Pancreas (tissue), 10 donors: ENCODE measurements around the gene C21orf58. TPM values are rescaled to one million over a fixed set of nuclear protein-coding genes. Genes with fewer than 3 reads are reported as not detected.

Source experiments
- ATAC-seq, 4 donors: fragments of 200-7000 bp; cut with Tn5 transposase; one replicate each; pipeline versions ENCODE4 v1.8.0 to v1.9.1; 2020; ENCODE audit warnings: mild to moderate bottlenecking in 4 of 4, moderate library complexity in 4 of 4
- DNase-seq, 6 donors: peaks; one replicate each; pipeline ENCODE4 v3.0.0-alpha.2; 2020
- FAIRE-seq: peaks from 2 replicates; lab custom pipeline; 2012; peaks lifted over from hg19 to GRCh38; lab: Jason Lieb, UNC
- H3K27ac ChIP-seq, 4 donors: fragments of 200-600 bp; sonication (generic); 1 replicate in 3 of 4; 2 replicates in 1 of 4; pipeline versions ENCODE4 v1.5.0 to v1.8.0; 2020
- H3K27me3 ChIP-seq, 4 donors: fragments of 200-600 bp; one replicate each; pipeline ENCODE4 v1.8.0; 2021
- H3K36me3 ChIP-seq, 3 donors: fragments of 200-600 bp; sonication (generic) in 1 of 3; one replicate each; pipeline versions ENCODE4 v1.5.0 to v1.8.0; 2020 to 2021
- H3K4me1 ChIP-seq, 3 donors: fragments of 200-600 bp; one replicate each; pipeline ENCODE4 v1.8.0; 2021
- H3K4me3 ChIP-seq, 4 donors: fragments of 200-600 bp; sonication (generic) in 2 of 4; one replicate each; pipeline versions ENCODE4 v1.5.0 to v1.8.0; 2020 to 2021
- H3K9me3 ChIP-seq, 4 donors: fragments of 200-600 bp; one replicate each; pipeline ENCODE4 v1.8.0; 2021
- CTCF ChIP-seq, 4 donors: fragments of 200-600 bp; sonication (generic) in 3 of 4; IDR thresholded peaks; one replicate each; pipeline versions ENCODE4 v1.5.0 to v1.8.0; 2021; ENCODE audit warnings: antibody characterized with exemption in 4 of 4
- WGBS, 2 donors: extraction: QIAGEN DNeasy Blood & Tissue Kit; methylation state at CpG; one replicate each; pipeline ENCODE4 v1.1.7; 2013; 5-methylcytosine and 5-hydroxymethylcytosine counted together
- intact Hi-C, 3 donors: fragments of 100-400 bp; cut with DNase I; formaldehyde crosslinking; loops; one replicate each; pipeline versions ENCODE4 v1.11.1 to v1.14.2; 2022
- polyA plus RNA-seq, 2 donors: library from polyadenylated mRNA; stranded (reverse); fragments of 200-250 nt; gene quantifications; one replicate each; pipeline ENCODE4 v1.2.3, GENCODE V29; 2013
- total RNA-seq, 6 donors: library from RNA; stranded (reverse); fragmentation: NEBNext Ultra II Directional in 4 of 6; extraction: Animal tissue kit (Norgen Biotek cat#: 25700) in 4 of 6; gene quantifications; one replicate each; pipeline versions ENCODE4 v1.2.1 to v1.2.4, GENCODE V29; 2021 to 2023
- donor health status: healthy with polysubstance abuse.
- donor health status: DM: no; HTN: no; CAD: no; lungs with moderate emphysema.
- donor health status: DM: no; HTN: no; CAD: no.
- donor health status: control.
- donor health status: control.
- donor health status: Bipolar disorder and iron deficiency.
- donor health status: DM: yes; HTN: yes; CAD: no.
- donor health status: DM: no; HTN: no; CAD: no.
- donor health status: DM: no; HTN: no; CAD: no.
- donor health status: DM: yes; HTN: yes; CAD: no.

The C21orf58 gene
- total and polyA plus RNA-seq, 8 donors: 0.88 to 13.1 (median 2.7) TPM

GRCh38 chr21:46336603-46337002 is 12.9 kb upstream of the C21orf58 start:
- no peak for FAIRE-seq
- no peak for TF ChIP-seq CTCF (IDR thresholded peaks at IDR 0.05)
- Histone ChIP-seq H3K36me3 (peaks cover 0 to 21% (median 0%) of the 10 kb centered on the region in 3 donors), H3K27ac (no peak overlapping the region), H3K9me3 (no peaks in the 10 kb centered on the region), H3K27me3 (no peaks in the 10 kb centered on the region), H3K4me3 (no peak overlapping the region), H3K4me1 (no peaks in the 10 kb centered on the region)
- DNase-seq: no peak
- intact Hi-C loops: no loop called here
- ATAC-seq: no peak
- 93 to 95% methylated on average over 3 of the region's 3 CpGs for WGBS, 2 donors

GRCh38 chr21:46334351-46335140 is 10.9 kb upstream of the C21orf58 start:
- Histone ChIP-seq H3K4me3 (no peak overlapping the region), H3K27ac (no peak overlapping the region), H3K9me3 (no peaks in the 10 kb centered on the region), H3K36me3 (peaks cover 0 to 21% (median 0%) of the 10 kb centered on the region in 3 donors), H3K4me1 (no peaks in the 10 kb centered on the region), H3K27me3 (no peaks in the 10 kb centered on the region)
- DNase-seq (no peak), FAIRE-seq (no peak), ATAC-seq (no peak)
- no peak for TF ChIP-seq CTCF (IDR thresholded peaks at IDR 0.05)
- intact Hi-C loops: no loop called here
- WGBS, 2 donors: 92 to 95% methylated on average over 12 of the region's 12 CpGs

- Histone ChIP-seq H3K36me3 (peaks cover 0 to 1% (median 0%) of the 10 kb centered on the region in 3 donors), H3K27me3 (no peaks in the 10 kb centered on the region), H3K4me3 (no peak overlapping the region), H3K4me1 (no peaks in the 10 kb centered on the region), H3K27ac (no peak overlapping the region), H3K9me3 (no peaks in the 10 kb centered on the region)
- ATAC-seq (no peak), FAIRE-seq (no peak), DNase-seq (no peak)
- 90 to 93% methylated on average over 2 of the region's 2 CpGs for WGBS, 2 donors
- intact Hi-C loops: no loop called here
- TF ChIP-seq CTCF (IDR thresholded peaks at IDR 0.05): no peak
Observed at GRCh38 chr21:46329796-46330195, 6.1 kb upstream of the C21orf58 start.

GRCh38 chr21:46328151-46328550 is 4.5 kb upstream of the C21orf58 start:
- no peaks in the 10 kb centered on the region for H3K36me3 ChIP-seq
- H3K9me3 ChIP-seq: no peaks in the 10 kb centered on the region
- H3K27ac ChIP-seq: no peak overlapping the region
- intact Hi-C loops: no loop called here
- FAIRE-seq (no peak), DNase-seq (no peak), ATAC-seq (no peak)
- H3K27me3 ChIP-seq: no peaks in the 10 kb centered on the region
- H3K4me1 ChIP-seq: no peaks in the 10 kb centered on the region
- WGBS, 2 donors: 79 to 80% methylated on average over 5 of the region's 5 CpGs
- no peak for TF ChIP-seq CTCF (IDR thresholded peaks at IDR 0.05)
- no peak overlapping the region for H3K4me3 ChIP-seq

GRCh38 chr21:46327711-46328110 is 4.0 kb upstream of the C21orf58 start:
- Histone ChIP-seq H3K27ac (no peak overlapping the region), H3K9me3 (no peaks in the 10 kb centered on the region), H3K36me3 (no peaks in the 10 kb centered on the region), H3K27me3 (no peaks in the 10 kb centered on the region), H3K4me3 (no peak overlapping the region), H3K4me1 (peaks cover 4% of the 10 kb centered on the region in 3 donors)
- FAIRE-seq (no peak), ATAC-seq (no peak), DNase-seq (no peak)
- intact Hi-C loops: no loop called here
- WGBS, 2 donors: 75 to 91% methylated on average over 4 of the region's 4 CpGs
- TF ChIP-seq CTCF (IDR thresholded peaks at IDR 0.05): no peak
